NCI-H2227 treated with DMSO at 0.1 percent for 48 hours (cell line): ENCODE measurements around the gene HPS5.

Experiments
- DNase-seq: peaks from one replicate; lab custom pipeline; 2025; lab: John Stamatoyannopoulos, UW

Gene HPS5

GRCh38 chr11:18320617-18321016 lies 1.3 kb downstream of the HPS5 start:
- no peak for DNase-seq

- no peak for DNase-seq
These were observed 2.0 kb downstream of the HPS5 start for GRCh38 chr11:18319914-18320313.

GRCh38 chr11:18317551-18317950 lies 4.4 kb downstream of the HPS5 start:
- DNase-seq: no peak

GRCh38 chr11:18315893-18316292 lies 6.0 kb downstream of the HPS5 start:
- DNase-seq: no peak

GRCh38 chr11:18314784-18315523 lies 7.0 kb downstream of the HPS5 start:
- no peak for DNase-seq

GRCh38 chr11:18313965-18314763 lies 7.8 kb downstream of the HPS5 start:
- DNase-seq: no peak

- DNase-seq: no peak
These were observed 9.1 kb downstream of the HPS5 start for GRCh38 chr11:18312663-18313420.

- DNase-seq: no peak
These were observed 9.9 kb downstream of the HPS5 start for GRCh38 chr11:18312012-18312411.

GRCh38 chr11:18310800-18311340 lies 11.1 kb downstream of the HPS5 start:
- no peak for DNase-seq

GRCh38 chr11:18309691-18310090 lies 12.2 kb downstream of the HPS5 start:
- no peak for DNase-seq

GRCh38 chr11:18308242-18308641 lies 13.7 kb downstream of the HPS5 start:
- no peak for DNase-seq

GRCh38 chr11:18307461-18308139 lies 14.3 kb downstream of the HPS5 start:
- no peak for DNase-seq

- DNase-seq: no peak
These were observed 17.2 kb downstream of the HPS5 start for GRCh38 chr11:18304745-18305144.

- DNase-seq: no peak
These were observed 22.2 kb downstream of the HPS5 start for GRCh38 chr11:18299721-18300120.

GRCh38 chr11:18295316-18295715 lies 26.6 kb downstream of the HPS5 start:
- DNase-seq: no peak

GRCh38 chr11:18294862-18295261 lies 27.1 kb downstream of the HPS5 start:
- DNase-seq: no peak

GRCh38 chr11:18288911-18289310 lies 33.0 kb downstream of the HPS5 start:
- DNase-seq: no peak

GRCh38 chr11:18285841-18286240 lies 36.1 kb downstream of the HPS5 start:
- DNase-seq: no peak

GRCh38 chr11:18282626-18283025 lies 39.3 kb downstream of the HPS5 start:
- no peak for DNase-seq

GRCh38 chr11:18280438-18281045 lies 41.4 kb downstream of the HPS5 start:
- no peak for DNase-seq

- DNase-seq: no peak
These were observed 44.2 kb downstream of the HPS5 start for GRCh38 chr11:18277565-18278271.
